TTC549 (cell line): ENCODE data around the gene EPN1.

Source experiments
- FAIRE-seq: peaks from 2 replicates; lab custom pipeline; 2012; peaks lifted over from hg19 to GRCh38; lab: Jason Lieb, UNC

EPN1 gene

GRCh38 chr19:55660991-55661390, 14.0 kb upstream of the EPN1 start:
- no peak for FAIRE-seq

- FAIRE-seq: no peak
These were observed 13.2 kb upstream of the EPN1 start for GRCh38 chr19:55661826-55662225.

- FAIRE-seq: no peak
These were observed 11.0 kb upstream of the EPN1 start for GRCh38 chr19:55663846-55664536.

GRCh38 chr19:55666343-55667005, 8.6 kb upstream of the EPN1 start:
- no peak for FAIRE-seq

- FAIRE-seq: no peak
These were observed 8.0 kb upstream of the EPN1 start for GRCh38 chr19:55667006-55667381.

- no peak for FAIRE-seq
These were observed 7.5 kb upstream of the EPN1 start for GRCh38 chr19:55667511-55667910.

GRCh38 chr19:55667958-55668357, 7.1 kb upstream of the EPN1 start:
- FAIRE-seq: no peak

- no peak for FAIRE-seq
These were observed 6.2 kb upstream of the EPN1 start for GRCh38 chr19:55668603-55669348.

- FAIRE-seq: no peak
These were observed 5.4 kb upstream of the EPN1 start for GRCh38 chr19:55669418-55670279.

GRCh38 chr19:55670280-55671053, 4.6 kb upstream of the EPN1 start:
- no peak for FAIRE-seq

- no peak for FAIRE-seq
These were observed 4.0 kb upstream of the EPN1 start for GRCh38 chr19:55671054-55671378.

- FAIRE-seq: no peak
These were observed 2.6 kb upstream of the EPN1 start for GRCh38 chr19:55672418-55672817.

- FAIRE-seq: no peak
These were observed 1.6 kb upstream of the EPN1 start for GRCh38 chr19:55673465-55673864.

- no peak for FAIRE-seq
These were observed 1.1 kb upstream of the EPN1 start for GRCh38 chr19:55673889-55674288.

- no peak for FAIRE-seq
These were observed 576 bp upstream of the EPN1 start for GRCh38 chr19:55674459-55674840.

- no peak for FAIRE-seq
These were observed 782 bp downstream of the EPN1 start for GRCh38 chr19:55675661-55676354.

GRCh38 chr19:55676383-55676782, 1.4 kb downstream of the EPN1 start:
- no peak for FAIRE-seq

GRCh38 chr19:55676889-55677505, 2.0 kb downstream of the EPN1 start:
- FAIRE-seq: no peak

GRCh38 chr19:55677572-55678028, 2.6 kb downstream of the EPN1 start:
- FAIRE-seq: no peak

GRCh38 chr19:55678121-55678671, 3.2 kb downstream of the EPN1 start:
- FAIRE-seq: no peak
